OCI-LY1 (cell line): Measurements from ENCODE around the gene ECSCR.

Source experiments
- CTCF ChIP-seq: fragments of 200-600 bp; sonication (generic), shearing (Covaris generic); IDR thresholded peaks from 2 replicates; pipeline ENCODE4 v1.5.1; 2017; ENCODE audit warnings: mild to moderate bottlenecking, antibody characterized with exemption, low read length, moderate library complexity, mixed read lengths
- EZH2 ChIP-seq: fragments of 200-600 bp; sonication (generic), shearing (Covaris generic); IDR thresholded peaks from 2 replicates; pipeline ENCODE4 v1.8.0; 2017; ENCODE audit warnings: borderline replicate concordance, mixed run types, mild to moderate bottlenecking, antibody characterized with exemption, low read length, moderate library complexity, mixed read lengths

- TF ChIP-seq CTCF (no peak), EZH2 (no peak)
These were observed 49.4 kb downstream of the ECSCR start for GRCh38 chr5:139413153-139413552.
